BJ (cell line): ENCODE measurements around the gene JPH4. TPM values are rescaled to one million over a fixed set of nuclear protein-coding genes. Genes with fewer than 3 reads are reported as not detected.

Experiments used
- CTCF ChIA-PET: fragments of 350-600 bp; formaldehyde crosslinking; extraction: SDS; loops from one replicate; lab custom pipeline; 2021; ENCODE audit warnings: antibody characterized with exemption, inconsistent platforms; lab: Yijun Ruan, JAX
- POLR2A ChIA-PET: fragments of 300-600 bp; sonication (Branson Sonifier 250); formaldehyde crosslinking; extraction: SDS; loops from one replicate; lab custom pipeline; 2021; ENCODE audit warnings: antibody characterized with exemption; lab: Charles Lee
- DNase-seq: peaks from one replicate; pipeline ENCODE4 v3.0.0-alpha.2; 2011; ENCODE audit warnings: low read depth
- H3K27me3 ChIP-seq: 2 replicates; pipeline ENCODE4 v1.6.0; 2011; ENCODE audit warnings: low read length; ENCODE audit not compliant: control insufficient read depth, insufficient read depth
- H3K36me3 ChIP-seq: 2 replicates; pipeline ENCODE4 v1.5.1; 2011; ENCODE audit warnings: low read length; ENCODE audit not compliant: control insufficient read depth, insufficient read depth
- H3K4me3 ChIP-seq: 2 replicates; pipeline ENCODE4 v1.5.1; 2011; ENCODE audit warnings: low read depth, mild to moderate bottlenecking, control low read depth, low read length
- CTCF ChIP-seq: IDR thresholded peaks from 2 replicates; pipeline ENCODE4 v1.5.1; 2011; ENCODE audit warnings: low read depth, mild to moderate bottlenecking, control low read depth, inconsistent platforms, low read length, moderate library complexity; ENCODE audit not compliant: insufficient read depth
- polyA plus RNA-seq: library from polyadenylated mRNA; depleted of rRNA; stranded (reverse); fragments of >200 nt; gene quantifications from 2 replicates; pipeline ENCODE4 v1.2.3, GENCODE V29; 2011

The JPH4 gene
- polyA plus RNA-seq, 1 experiment = not detected

GRCh38 chr14:23577710-23578392 is 739 bp downstream of the JPH4 start:
- Histone ChIP-seq H3K36me3 (no peaks in the 10 kb centered on the region), H3K27me3 (peaks cover 23% of the 10 kb centered on the region), H3K4me3 (no peak overlapping the region)
- no peak for DNase-seq
- no peak for TF ChIP-seq CTCF
- POLR2A ChIA-PET = no interaction called here
- CTCF ChIA-PET = interaction anchor here (0.9 kb wide), 1 partner anchor 11 kb away, joined by 3 read pairs; no protein-coding TSS in a partner anchor

GRCh38 chr14:23577004-23577681 is 1.4 kb downstream of the JPH4 start:
- CTCF ChIA-PET = no interaction called here
- Histone ChIP-seq H3K27me3 (peaks cover 26% of the 10 kb centered on the region), H3K4me3 (no peak overlapping the region), H3K36me3 (no peaks in the 10 kb centered on the region)
- DNase-seq = no peak
- no peak for TF ChIP-seq CTCF
- POLR2A ChIA-PET = no interaction called here

- peaks cover 22% of the 10 kb centered on the region for H3K27me3 ChIP-seq
- no peak for DNase-seq
- H3K36me3 ChIP-seq = no peaks in the 10 kb centered on the region
- TF ChIP-seq CTCF = no peak
- no peak overlapping the region for H3K4me3 ChIP-seq
- ChIA-PET POLR2A (no interaction called here), CTCF (no interaction called here)
These were observed 5.1 kb downstream of the JPH4 start for GRCh38 chr14:23573384-23574015.

GRCh38 chr14:23572836-23573235 is 5.8 kb downstream of the JPH4 start:
- H3K27me3 ChIP-seq = peaks cover 21% of the 10 kb centered on the region
- no peak for TF ChIP-seq CTCF
- no peak for DNase-seq
- no peak overlapping the region for H3K4me3 ChIP-seq
- ChIA-PET POLR2A (no interaction called here), CTCF (interaction anchor here (1.6 to 3.1 kb wide), 2 partner anchors 10 to 12 kb away, joined by 6 to 19 read pairs; no protein-coding TSS in a partner anchor)
- no peaks in the 10 kb centered on the region; the same call in 1 of the 2 replicates for H3K36me3 ChIP-seq

GRCh38 chr14:23572524-23572828 is 6.1 kb downstream of the JPH4 start:
- H3K27me3 ChIP-seq = peaks cover 21% of the 10 kb centered on the region
- ChIA-PET POLR2A (no interaction called here), CTCF (interaction anchor here (0.5 to 3.1 kb wide), 4 partner anchors 9 to 16 kb away, joined by 3 to 19 read pairs (median 4); no protein-coding TSS in a partner anchor)
- DNase-seq = no peak
- no peak overlapping the region for H3K4me3 ChIP-seq
- H3K36me3 ChIP-seq = no peaks in the 10 kb centered on the region; the same call in 1 of the 2 replicates
- no peak for TF ChIP-seq CTCF
